Uterus (tissue), 2 donors: ENCODE data around the gene SNAPC4.

Experiments
- POLR2A ChIP-seq, 2 donors: fragments of 450-650 bp; IDR thresholded peaks; one replicate each; pipeline ENCODE4 v1.6.1; 2016; ENCODE audit warnings: antibody characterized with exemption in 2 of 2, mild to moderate bottlenecking in 1 of 2, moderate library complexity in 1 of 2
- TF ChIP-seq, protein P1 (sequence below), 4 experiments: fragments of 200-600 bp in 2 of 4; fragments of 450-650 bp in 2 of 4; sonication (generic) in 2 of 4; IDR thresholded peaks; one replicate each; pipeline ENCODE4 v1.5.1; 2016 to 2019; ENCODE audit warnings: antibody characterized with exemption in 4 of 4, mild to moderate bottlenecking in 2 of 4, moderate library complexity in 1 of 4

DNA sequence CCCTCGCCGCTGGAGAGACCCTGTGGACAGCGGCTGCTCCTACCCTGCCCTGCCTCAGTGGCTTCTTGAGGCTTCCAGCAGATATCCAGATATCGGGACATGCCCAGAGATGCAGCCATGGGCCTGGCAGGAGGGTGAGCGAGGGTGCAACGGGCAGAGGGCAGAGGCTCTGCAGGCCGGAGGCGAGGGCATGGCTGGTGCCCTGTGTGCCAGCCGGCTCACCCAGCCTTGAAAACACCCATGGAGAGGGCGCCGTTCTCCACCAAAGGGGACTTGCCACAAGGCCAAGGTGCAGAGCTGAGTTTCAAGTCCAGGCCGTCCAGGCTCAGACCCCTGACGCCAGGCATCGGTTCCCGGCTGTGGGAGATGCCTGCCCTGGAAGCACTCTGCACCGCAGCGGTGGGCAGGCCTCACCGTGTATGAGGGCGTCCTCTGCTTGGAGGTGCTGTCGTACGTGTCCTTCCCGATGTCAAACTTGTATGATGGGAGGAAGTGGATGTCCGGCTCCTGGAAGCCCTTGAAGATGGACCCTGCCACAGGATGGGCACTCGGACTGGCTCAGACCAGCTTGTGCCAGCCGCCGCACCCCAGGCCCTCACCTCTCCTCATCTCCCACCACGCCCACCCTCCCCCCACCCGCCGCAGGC lies 30.7 kb upstream of the SNAPC4 start:
- TF ChIP-seq, protein P1, sequence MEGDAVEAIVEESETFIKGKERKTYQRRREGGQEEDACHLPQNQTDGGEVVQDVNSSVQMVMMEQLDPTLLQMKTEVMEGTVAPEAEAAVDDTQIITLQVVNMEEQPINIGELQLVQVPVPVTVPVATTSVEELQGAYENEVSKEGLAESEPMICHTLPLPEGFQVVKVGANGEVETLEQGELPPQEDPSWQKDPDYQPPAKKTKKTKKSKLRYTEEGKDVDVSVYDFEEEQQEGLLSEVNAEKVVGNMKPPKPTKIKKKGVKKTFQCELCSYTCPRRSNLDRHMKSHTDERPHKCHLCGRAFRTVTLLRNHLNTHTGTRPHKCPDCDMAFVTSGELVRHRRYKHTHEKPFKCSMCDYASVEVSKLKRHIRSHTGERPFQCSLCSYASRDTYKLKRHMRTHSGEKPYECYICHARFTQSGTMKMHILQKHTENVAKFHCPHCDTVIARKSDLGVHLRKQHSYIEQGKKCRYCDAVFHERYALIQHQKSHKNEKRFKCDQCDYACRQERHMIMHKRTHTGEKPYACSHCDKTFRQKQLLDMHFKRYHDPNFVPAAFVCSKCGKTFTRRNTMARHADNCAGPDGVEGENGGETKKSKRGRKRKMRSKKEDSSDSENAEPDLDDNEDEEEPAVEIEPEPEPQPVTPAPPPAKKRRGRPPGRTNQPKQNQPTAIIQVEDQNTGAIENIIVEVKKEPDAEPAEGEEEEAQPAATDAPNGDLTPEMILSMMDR (IDR thresholded peaks at IDR 0.05), result no peak
- TF ChIP-seq POLR2A (IDR thresholded peaks at IDR 0.05), result no peak
